DOHH2 (cell line): ENCODE results near the gene ZNF223.
A peak's percentile ranks its signal among the peaks of the same experiment; 100 is the strongest.

Source experiments
- H3F3A ChIP-seq: fragments of 200-600 bp; sonication (generic), shearing (Covaris generic); 2 replicates; pipeline ENCODE4 v1.6.0; 2016; ENCODE audit warnings: antibody characterized with exemption, mild to moderate bottlenecking; ENCODE audit not compliant: control insufficient read depth, insufficient read depth
- H3K27ac ChIP-seq: fragments of 200-600 bp; sonication (generic); 2 replicates; pipeline ENCODE4 v1.5.1; 2014; ENCODE audit warnings: low read depth, mild to moderate bottlenecking, low read length, moderate library complexity
- H3K27me3 ChIP-seq: fragments of 200-600 bp; sonication (generic); 2 replicates; pipeline ENCODE4 v1.6.1; 2014; ENCODE audit warnings: mild to moderate bottlenecking, low read length, mixed read lengths; ENCODE audit not compliant: control insufficient read depth
- H3K36me3 ChIP-seq: fragments of 200-600 bp; sonication (generic); 2 replicates; pipeline ENCODE4 v1.6.1; 2014; ENCODE audit warnings: mild to moderate bottlenecking, low read length, moderate library complexity, mixed read lengths; ENCODE audit not compliant: control insufficient read depth
- H3K4me1 ChIP-seq: fragments of 200-600 bp; sonication (generic); 2 replicates; pipeline ENCODE4 v1.6.1; 2014; ENCODE audit warnings: mild to moderate bottlenecking, low read length, mixed read lengths; ENCODE audit not compliant: control insufficient read depth
- H3K4me2 ChIP-seq: fragments of 200-600 bp; sonication (generic); 2 replicates; pipeline ENCODE4 v1.6.0; 2014; ENCODE audit warnings: mild to moderate bottlenecking, low read length, moderate library complexity
- H3K4me3 ChIP-seq: fragments of 200-600 bp; sonication (generic); 2 replicates; pipeline ENCODE4 v1.5.1; 2014; ENCODE audit warnings: mild to moderate bottlenecking, low read length, mixed read lengths
- H3K79me2 ChIP-seq: fragments of 200-600 bp; sonication (generic); 2 replicates; pipeline ENCODE4 v1.6.1; 2014; ENCODE audit warnings: mild to moderate bottlenecking, low read length, mixed read lengths; ENCODE audit not compliant: control insufficient read depth
- H3K9me2 ChIP-seq: fragments of 200-600 bp; sonication (generic); replicated peaks from 2 replicates; pipeline ENCODE4 v1.6.1; 2014; ENCODE audit warnings: mild to moderate bottlenecking, low read length, mixed read lengths; ENCODE audit not compliant: control insufficient read depth
- H3K9me3 ChIP-seq: fragments of 200-600 bp; sonication (generic); 2 replicates; pipeline ENCODE4 v1.6.1; 2014; ENCODE audit warnings: antibody characterized with exemption, low read length, mixed read lengths; ENCODE audit not compliant: control insufficient read depth, insufficient read depth
- H4K20me1 ChIP-seq: fragments of 200-600 bp; sonication (generic); 2 replicates; pipeline ENCODE4 v1.6.0; 2014; ENCODE audit warnings: low read depth, mild to moderate bottlenecking, antibody characterized with exemption, low read length, moderate library complexity; ENCODE audit not compliant: control insufficient read depth, insufficient read depth
- EZH2phosphoT487 ChIP-seq: fragments of 200-600 bp; sonication (generic); IDR thresholded peaks from 2 replicates; pipeline ENCODE4 v1.6.1; 2017; ENCODE audit warnings: borderline replicate concordance, mild to moderate bottlenecking, antibody characterized with exemption, low read length, moderate library complexity, mixed read lengths
- TF ChIP-seq, protein P1 (sequence below): fragments of 200-600 bp; sonication (generic); IDR thresholded peaks from one replicate; pipeline ENCODE4 v1.5.1; 2014; ENCODE audit warnings: antibody characterized with exemption, mild to moderate bottlenecking, low read depth, low read length; ENCODE audit not compliant: poor library complexity, severe bottlenecking

The ZNF223 gene

DNA sequence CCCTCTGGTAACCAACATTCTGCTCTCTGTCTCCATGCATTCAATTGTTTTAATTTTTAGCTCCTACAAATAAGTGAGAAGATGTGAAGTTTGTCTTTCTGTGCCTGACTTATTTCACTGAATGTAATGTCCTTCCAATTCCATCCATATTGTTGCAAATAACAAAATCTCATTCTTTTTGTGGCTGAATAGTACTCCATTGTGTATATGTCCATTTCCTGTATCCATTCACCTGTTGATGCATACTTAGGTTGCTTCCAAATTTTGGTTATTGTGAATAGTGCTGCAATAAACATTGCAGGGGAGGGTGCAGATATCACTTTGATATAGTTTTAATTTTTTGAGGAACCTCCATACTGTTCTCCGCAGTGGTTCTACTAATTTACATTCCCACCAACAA lies 17.6 kb downstream of the ZNF223 start:
- H3F3A ChIP-seq, result no peaks in the 10 kb centered on the region
- no peak overlapping the region for H3K27ac ChIP-seq
- H3K9me2 ChIP-seq, result no peaks in the 10 kb centered on the region
- no peaks in the 10 kb centered on the region for H3K4me1 ChIP-seq
- H3K9me3 ChIP-seq, result peaks cover 29% of the 10 kb centered on the region; the same call in 1 of the 2 replicates
- TF ChIP-seq, protein P1, sequence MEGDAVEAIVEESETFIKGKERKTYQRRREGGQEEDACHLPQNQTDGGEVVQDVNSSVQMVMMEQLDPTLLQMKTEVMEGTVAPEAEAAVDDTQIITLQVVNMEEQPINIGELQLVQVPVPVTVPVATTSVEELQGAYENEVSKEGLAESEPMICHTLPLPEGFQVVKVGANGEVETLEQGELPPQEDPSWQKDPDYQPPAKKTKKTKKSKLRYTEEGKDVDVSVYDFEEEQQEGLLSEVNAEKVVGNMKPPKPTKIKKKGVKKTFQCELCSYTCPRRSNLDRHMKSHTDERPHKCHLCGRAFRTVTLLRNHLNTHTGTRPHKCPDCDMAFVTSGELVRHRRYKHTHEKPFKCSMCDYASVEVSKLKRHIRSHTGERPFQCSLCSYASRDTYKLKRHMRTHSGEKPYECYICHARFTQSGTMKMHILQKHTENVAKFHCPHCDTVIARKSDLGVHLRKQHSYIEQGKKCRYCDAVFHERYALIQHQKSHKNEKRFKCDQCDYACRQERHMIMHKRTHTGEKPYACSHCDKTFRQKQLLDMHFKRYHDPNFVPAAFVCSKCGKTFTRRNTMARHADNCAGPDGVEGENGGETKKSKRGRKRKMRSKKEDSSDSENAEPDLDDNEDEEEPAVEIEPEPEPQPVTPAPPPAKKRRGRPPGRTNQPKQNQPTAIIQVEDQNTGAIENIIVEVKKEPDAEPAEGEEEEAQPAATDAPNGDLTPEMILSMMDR, result no peak
- TF ChIP-seq EZH2phosphoT487, result no peak
- no peak overlapping the region for H3K4me2 ChIP-seq
- no peak overlapping the region for H3K4me3 ChIP-seq
- no peaks in the 10 kb centered on the region for H3K36me3 ChIP-seq
- H3K79me2 ChIP-seq, result no peaks in the 10 kb centered on the region
- no peaks in the 10 kb centered on the region for H3K27me3 ChIP-seq
- no peaks in the 10 kb centered on the region for H4K20me1 ChIP-seq

- TF ChIP-seq, protein P1, result no peak
- no peak for TF ChIP-seq EZH2phosphoT487
- Histone ChIP-seq H3K4me1 (no peaks in the 10 kb centered on the region), H3K27me3 (no peaks in the 10 kb centered on the region), H3K4me3 (peak within 1 kb of the TSS; percentile 37), H3K9me2 (no peaks in the 10 kb centered on the region), H3K9me3 (peaks cover 16% of the 10 kb centered on the region; the same call in 1 of the 2 replicates), H3K36me3 (no peaks in the 10 kb centered on the region), H3K4me2 (peak within 1 kb of the TSS; percentile 34), H4K20me1 (no peaks in the 10 kb centered on the region), H3K79me2 (no peaks in the 10 kb centered on the region), H3F3A (no peaks in the 10 kb centered on the region), H3K27ac (no peak within 1 kb of the TSS)
Observed at GRCh38 chr19:44071824-44072542, 20.1 kb downstream of the ZNF223 start, which contains the start of gene ZNF284. ZNF284 (plus strand) TSS chr19:44072159; CDS start chr19:44076390, 4,231 bp downstream.

GRCh38 chr19:44072543-44073401 lies 20.9 kb downstream of the ZNF223 start:
- Histone ChIP-seq H3K79me2 (no peaks in the 10 kb centered on the region), H3K4me1 (no peaks in the 10 kb centered on the region), H3F3A (no peaks in the 10 kb centered on the region), H4K20me1 (no peaks in the 10 kb centered on the region), H3K9me3 (peaks cover 13% of the 10 kb centered on the region; the same call in 1 of the 2 replicates), H3K27ac (no peak overlapping the region), H3K4me2 (no peak overlapping the region), H3K9me2 (no peaks in the 10 kb centered on the region), H3K4me3 (no peak overlapping the region), H3K27me3 (no peaks in the 10 kb centered on the region), H3K36me3 (no peaks in the 10 kb centered on the region)
- no peak for TF ChIP-seq EZH2phosphoT487
- TF ChIP-seq, protein P1, result no peak
